ENCODE measurements around the gene ATG14. TPM values are rescaled to one million over a fixed set of nuclear protein-coding genes. Genes with fewer than 3 reads are reported as not detected.

The ATG14 gene
- total and polyA plus RNA-seq, 2 of the 8 experiments (the other 6 are each of a cell fraction or from before 2014, with no cell fraction given): 4.9 to 10.8 TPM

DNA sequence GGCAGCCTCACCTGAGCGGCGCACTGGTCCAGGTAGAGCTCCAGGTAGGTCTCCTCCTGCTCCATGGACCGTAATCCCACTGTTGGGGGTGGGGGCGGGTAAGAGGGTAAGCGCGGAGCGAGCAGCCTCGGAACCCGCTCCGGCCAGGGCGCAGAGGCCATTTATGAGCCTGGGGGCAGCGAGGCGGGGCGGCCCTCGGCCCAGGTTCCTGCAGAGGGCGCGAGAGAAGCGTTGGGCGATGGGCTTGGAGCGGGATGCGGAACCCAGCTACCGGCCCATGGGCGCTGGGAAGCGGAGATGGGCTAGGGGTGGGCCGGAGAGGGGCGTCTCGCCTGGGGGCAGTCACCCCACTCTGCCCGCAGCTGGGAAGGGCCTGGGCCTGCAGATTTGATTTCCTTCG lies 28.8 kb upstream of the ATG14 start, which contains the start of gene TBPL2:
Gene TBPL2, minus strand, starts transcription at position 232 of the 400 bp plus-strand sequence. Its CDS starts 167 bp downstream, at position 65.
- Histone ChIP-seq H4K91ac (replicated peaks; ENCODE audit: insufficient read length, low read length) (no peak within 1 kb of the TSS), H3K14ac (ENCODE audit: insufficient read length) (no peak within 1 kb of the TSS), H4K8ac (ENCODE audit: extremely low read depth, insufficient read depth, low read length) (peak within 1 kb of the TSS; percentile 63; the same call in 1 of the 2 replicates), H3K27me3 (replicated peaks in 1 of 4; ENCODE audit: control insufficient read depth in 3 of 4, extremely low read depth in 1 of 4, insufficient read depth in 3 of 4, low read length in 3 of 4) (no peaks in the 10 kb centered on the region), H2BK12ac (ENCODE audit: low read depth, low read length) (no peak within 1 kb of the TSS), H3K79me2 (ENCODE audit: control insufficient read depth in 1 of 2, insufficient read depth in 2 of 2, low read length in 2 of 2) (no peaks in the 10 kb centered on the region), H3K4me3 (ENCODE audit: extremely low read depth in 1 of 4, insufficient read depth in 2 of 4, low read depth in 3 of 4, low read length in 4 of 4) (peak within 1 kb of the TSS in 3 of 4 experiments; percentile 4 to 51 (median 29); a peak in 5 of 8 replicates), H3K79me1 (ENCODE audit: low read depth, low read length) (no peaks in the 10 kb centered on the region), H2BK20ac (ENCODE audit: low read length) (no peak within 1 kb of the TSS), H2AK5ac (ENCODE audit: low read depth, low read length) (no peak within 1 kb of the TSS), H3K18ac (ENCODE audit: extremely low read depth, low read length) (peak within 1 kb of the TSS; percentile 71), H3K9ac (replicated peaks in 1 of 4; ENCODE audit: extremely low read depth in 1 of 4, low read depth in 3 of 4, low read length in 3 of 4) (no peak within 1 kb of the TSS; a peak in 1 of 7 replicates), H2BK5ac (ENCODE audit: low read depth, low read length) (no peak within 1 kb of the TSS), H3K4ac (replicated peaks; ENCODE audit: insufficient read length, low read depth, low read length) (no peak within 1 kb of the TSS), H2BK15ac (ENCODE audit: low read length) (no peak within 1 kb of the TSS), H3K36me3 (ENCODE audit: control insufficient read depth in 2 of 4, insufficient read depth in 4 of 4, low read length in 3 of 4) (no peaks in the 10 kb centered on the region), H3K4me2 (ENCODE audit: insufficient read depth in 1 of 2, low read depth in 2 of 2, low read length in 2 of 2) (peak within 1 kb of the TSS; percentile 46 to 57), H3K23me2 (ENCODE audit: low read depth, low read length) (no peaks in the 10 kb centered on the region), H2BK120ac (replicated peaks; ENCODE audit: low read depth, low read length) (no peak within 1 kb of the TSS), H3K23ac (ENCODE audit: insufficient read length) (no peak within 1 kb of the TSS), H3K9me3 (ENCODE audit: insufficient read depth in 2 of 2, low read depth in 1 of 2, low read length in 1 of 2) (no peaks in the 10 kb centered on the region), H4K20me1 (replicated peaks in 1 of 2; ENCODE audit: control insufficient read depth in 1 of 2, insufficient read depth in 2 of 2, low read length in 2 of 2) (no peaks in the 10 kb centered on the region), H3K56ac (replicated peaks; ENCODE audit: insufficient read length, low read depth, low read length) (no peak within 1 kb of the TSS), H3K27ac (ENCODE audit: low read depth, low read length) (no peak within 1 kb of the TSS), H2AFZ (ENCODE audit: low read length) (peak within 1 kb of the TSS; percentile 96), H3K4me1 (replicated peaks in 1 of 4; ENCODE audit: control insufficient read depth in 3 of 4, insufficient read depth in 4 of 4, low read length in 3 of 4) (no peaks in the 10 kb centered on the region; a peak in 1 of 7 replicates), H4K5ac (ENCODE audit: insufficient read length, low read depth, low read length) (no peak within 1 kb of the TSS)
- DNase-seq (ENCODE audit: low read depth in 1 of 2, low spot score in 2 of 2) (peak; percentile 62 to 90), FAIRE-seq (no peak)
- CTCF ChIA-PET (ENCODE audit: partially characterized antibody): interaction anchor here (0.6 to 3.5 kb wide), 32 partner anchors 9 to 1048 kb away, joined by 3 to 21 read pairs (median 4); no protein-coding TSS in a partner anchor
- 38% methylated on average over 17 of the region's 29 CpGs; no CpG with 5 or more reads in 1 of the 2 experiments for WGBS, 2 experiments (ENCODE audit: extremely low coverage in 1 of 2, insufficient coverage in 1 of 2, insufficient read length in 1 of 2, insufficient replicate concordance in 2 of 2, low coverage in 1 of 2, low lambda C conversion rate in 2 of 2, missing lambda C conversion rate in 1 of 2)
- POLR2A ChIA-PET (ENCODE audit: partially characterized antibody): interaction anchor here (1.2 kb wide), 1 partner anchor 201 kb away, joined by 3 read pairs; no protein-coding TSS in a partner anchor
- TF ChIP-seq GABPA (IDR thresholded peaks at IDR 0.05; ENCODE audit: borderline replicate concordance, insufficient read depth, low read length): peak; percentile 41; the same call in 1 of the 2 replicates
- peak; percentile 62; the same call in 1 of the 2 replicates for TF ChIP-seq TBP (IDR thresholded peaks at IDR 0.05; ENCODE audit: low read depth, low read length)
- no peak for TF ChIP-seq SP2 (IDR thresholded peaks at IDR 0.05; ENCODE audit: low read length)
- no peak for TF ChIP-seq SRF (IDR thresholded peaks at IDR 0.05; ENCODE audit: low read depth, low read length)
- TF ChIP-seq SIRT6 (IDR thresholded peaks at IDR 0.05; ENCODE audit: low read length): no peak
- TF ChIP-seq MAFK (IDR thresholded peaks at IDR 0.05; ENCODE audit: low read depth, low read length): no peak
- TF ChIP-seq HDAC2 (IDR thresholded peaks at IDR 0.05; ENCODE audit: borderline replicate concordance in 1 of 2, low read depth in 2 of 2, low read length in 2 of 2): no peak
- no peak for TF ChIP-seq SP1 (IDR thresholded peaks at IDR 0.05; ENCODE audit: low read depth, low read length)
- TF ChIP-seq RAD21 (IDR thresholded peaks at IDR 0.05 in 1 of 2, conservative IDR thresholded peaks at IDR 0.05 in 1 of 2; ENCODE audit: low read depth in 2 of 2, low read length in 2 of 2): peak; percentile 73 to 83
- TF ChIP-seq EGR1 (IDR thresholded peaks at IDR 0.05; ENCODE audit: borderline replicate concordance, low read depth, low read length): no peak
- TF ChIP-seq, protein P1, sequence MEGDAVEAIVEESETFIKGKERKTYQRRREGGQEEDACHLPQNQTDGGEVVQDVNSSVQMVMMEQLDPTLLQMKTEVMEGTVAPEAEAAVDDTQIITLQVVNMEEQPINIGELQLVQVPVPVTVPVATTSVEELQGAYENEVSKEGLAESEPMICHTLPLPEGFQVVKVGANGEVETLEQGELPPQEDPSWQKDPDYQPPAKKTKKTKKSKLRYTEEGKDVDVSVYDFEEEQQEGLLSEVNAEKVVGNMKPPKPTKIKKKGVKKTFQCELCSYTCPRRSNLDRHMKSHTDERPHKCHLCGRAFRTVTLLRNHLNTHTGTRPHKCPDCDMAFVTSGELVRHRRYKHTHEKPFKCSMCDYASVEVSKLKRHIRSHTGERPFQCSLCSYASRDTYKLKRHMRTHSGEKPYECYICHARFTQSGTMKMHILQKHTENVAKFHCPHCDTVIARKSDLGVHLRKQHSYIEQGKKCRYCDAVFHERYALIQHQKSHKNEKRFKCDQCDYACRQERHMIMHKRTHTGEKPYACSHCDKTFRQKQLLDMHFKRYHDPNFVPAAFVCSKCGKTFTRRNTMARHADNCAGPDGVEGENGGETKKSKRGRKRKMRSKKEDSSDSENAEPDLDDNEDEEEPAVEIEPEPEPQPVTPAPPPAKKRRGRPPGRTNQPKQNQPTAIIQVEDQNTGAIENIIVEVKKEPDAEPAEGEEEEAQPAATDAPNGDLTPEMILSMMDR (IDR thresholded peaks at IDR 0.05; ENCODE audit: control extremely low read depth in 1 of 3, insufficient read depth in 1 of 3, low read depth in 1 of 3, low read length in 3 of 3): peak; percentile 69 to 78 (median 75)

Measured in H1 (cell line).